Hematopoietic multipotent progenitor cell (in vitro differentiated cells): ENCODE data around the gene PAMR1. TPM values are rescaled to one million over a fixed set of nuclear protein-coding genes. Genes with fewer than 3 reads are reported as not detected.

Source experiments
- DNase-seq, 3 donors: peaks; one replicate each; pipeline ENCODE4 v3.0.0-alpha.2; 2011 to 2015; ENCODE audit warnings: low read depth in 2 of 3, low spot score in 2 of 3
- total RNA-seq: library from RNA; depleted of rRNA; stranded (reverse); fragments of >200 nt; gene quantifications from one replicate; pipeline ENCODE4 v1.2.3, GENCODE V29; 2012

PAMR1 gene
- total RNA-seq, 1 donor = not detected

DNA sequence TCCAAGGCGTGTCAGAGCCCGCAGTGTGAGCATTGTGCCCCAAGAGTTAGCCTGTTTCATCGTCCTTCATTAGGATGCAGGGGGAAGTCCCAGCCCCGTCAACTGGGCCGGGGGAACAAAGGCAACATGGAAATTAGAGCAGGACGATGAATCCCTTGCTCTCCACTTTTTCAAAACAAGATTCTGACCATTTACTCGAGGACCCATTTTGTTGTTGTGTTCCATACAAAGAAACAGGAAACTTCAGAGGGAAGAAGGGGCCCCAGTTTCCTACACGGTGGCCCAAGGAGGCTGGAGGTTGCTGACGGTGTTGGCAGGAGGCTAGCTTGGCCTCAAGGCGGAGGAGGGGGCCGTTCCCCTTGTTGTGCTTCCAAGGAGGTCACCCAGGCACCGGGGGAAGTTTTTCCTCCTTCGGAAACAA is 62.1 kb downstream of the PAMR1 start:
- DNase-seq = no peak

GRCh38 chr11:35461917-35462538 is 63.4 kb downstream of the PAMR1 start:
- DNase-seq = no peak

DNA sequence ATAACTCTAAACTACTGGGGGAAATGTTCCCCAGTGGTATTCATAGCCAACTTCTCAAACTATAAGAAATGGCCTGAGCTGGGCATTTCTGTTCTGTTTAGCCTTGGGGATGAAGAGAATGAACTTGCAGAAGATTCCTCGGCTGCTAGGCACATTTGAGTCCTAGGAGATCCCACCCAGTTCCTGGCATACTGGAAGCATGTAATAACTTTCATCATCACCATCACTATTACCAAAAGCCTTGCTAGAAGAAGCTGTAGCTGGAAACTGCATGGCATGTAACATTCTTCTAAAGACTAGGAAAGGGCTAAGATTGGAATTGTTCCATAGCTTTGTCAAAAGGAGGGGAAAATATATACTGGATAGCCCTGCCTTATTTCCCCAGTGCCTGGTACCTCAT is 65.9 kb downstream of the PAMR1 start:
- DNase-seq = no peak

- no peak for DNase-seq
Observed at GRCh38 chr11:35458846-35459245, 66.6 kb downstream of the PAMR1 start.

DNA sequence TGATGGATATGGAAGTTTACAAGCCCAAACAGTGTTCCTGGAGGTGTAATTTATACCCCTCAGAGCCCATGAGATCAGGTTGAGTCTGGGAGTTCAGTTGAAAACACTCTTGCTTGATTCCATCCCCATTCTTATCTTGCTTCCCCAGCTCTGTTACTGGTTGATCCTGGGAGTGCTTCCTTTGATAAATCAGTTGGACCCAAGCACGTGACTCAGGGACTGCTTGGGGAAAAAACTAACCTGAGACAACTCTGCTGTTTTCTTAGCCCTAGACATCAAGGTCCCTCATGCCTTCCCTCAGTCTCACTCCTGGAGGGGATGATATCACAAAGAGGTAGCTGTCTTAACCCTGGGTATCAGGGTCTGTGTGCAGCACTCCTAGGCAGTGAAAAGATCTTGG is 71.1 kb downstream of the PAMR1 start:
- no peak for DNase-seq

DNA sequence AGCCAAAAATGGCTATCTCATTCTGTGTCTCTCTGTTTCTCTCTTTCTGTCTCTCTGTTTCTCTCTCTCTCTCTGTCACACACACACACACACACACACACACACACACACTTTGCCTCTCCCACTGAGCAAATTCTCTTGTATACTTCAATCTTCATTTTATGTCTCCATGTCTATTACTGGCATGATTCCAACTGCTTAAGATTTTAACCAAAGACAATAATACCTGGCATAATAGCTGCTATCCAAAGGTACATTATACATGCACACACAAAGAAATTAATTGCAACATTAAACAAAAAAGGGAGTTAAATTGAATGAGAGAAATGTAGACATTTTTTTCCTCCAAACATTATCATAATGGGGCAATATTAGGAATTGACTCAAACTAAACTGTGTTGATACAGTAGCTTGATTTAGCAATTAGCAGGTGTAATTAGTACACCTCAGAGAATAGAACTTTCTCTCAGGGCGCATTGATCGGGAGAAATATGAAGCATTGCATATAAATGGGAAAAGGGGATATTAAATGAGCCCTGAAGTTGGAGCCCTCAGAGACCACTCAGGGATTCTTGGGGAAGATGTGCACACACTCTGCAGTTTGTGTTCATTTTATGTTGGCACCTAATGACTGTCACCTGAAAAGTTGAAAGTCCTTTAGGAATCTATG is 88.7 kb downstream of the PAMR1 start:
- no peak for DNase-seq

DNA sequence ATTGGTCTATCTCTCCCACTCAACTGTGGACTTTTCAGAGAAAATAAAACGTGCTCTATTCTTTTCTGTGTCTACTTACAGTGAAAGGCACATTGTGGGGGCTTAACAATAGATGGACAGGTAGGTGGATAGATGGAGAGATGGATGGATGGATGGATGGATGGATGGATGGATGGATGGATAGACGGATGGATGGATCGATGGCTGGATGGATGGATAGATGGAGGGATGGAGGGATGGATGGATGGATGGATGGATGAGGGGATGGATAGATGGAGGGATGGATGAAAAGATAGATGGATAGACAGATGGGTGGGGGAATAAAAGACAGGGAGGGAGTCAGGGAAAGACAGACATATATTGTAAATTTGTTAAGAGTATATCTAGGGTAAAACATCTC is 91.8 kb downstream of the PAMR1 start:
- no peak for DNase-seq

- no peak for DNase-seq
Observed at GRCh38 chr11:35432464-35432863, 93.0 kb downstream of the PAMR1 start.

GRCh38 chr11:35427071-35427470 is 98.3 kb downstream of the PAMR1 start:
- DNase-seq = no peak

GRCh38 chr11:35426351-35426750 is 99.1 kb downstream of the PAMR1 start:
- no peak for DNase-seq

GRCh38 chr11:35425603-35426212 is 99.7 kb downstream of the PAMR1 start:
- DNase-seq = no peak

DNA sequence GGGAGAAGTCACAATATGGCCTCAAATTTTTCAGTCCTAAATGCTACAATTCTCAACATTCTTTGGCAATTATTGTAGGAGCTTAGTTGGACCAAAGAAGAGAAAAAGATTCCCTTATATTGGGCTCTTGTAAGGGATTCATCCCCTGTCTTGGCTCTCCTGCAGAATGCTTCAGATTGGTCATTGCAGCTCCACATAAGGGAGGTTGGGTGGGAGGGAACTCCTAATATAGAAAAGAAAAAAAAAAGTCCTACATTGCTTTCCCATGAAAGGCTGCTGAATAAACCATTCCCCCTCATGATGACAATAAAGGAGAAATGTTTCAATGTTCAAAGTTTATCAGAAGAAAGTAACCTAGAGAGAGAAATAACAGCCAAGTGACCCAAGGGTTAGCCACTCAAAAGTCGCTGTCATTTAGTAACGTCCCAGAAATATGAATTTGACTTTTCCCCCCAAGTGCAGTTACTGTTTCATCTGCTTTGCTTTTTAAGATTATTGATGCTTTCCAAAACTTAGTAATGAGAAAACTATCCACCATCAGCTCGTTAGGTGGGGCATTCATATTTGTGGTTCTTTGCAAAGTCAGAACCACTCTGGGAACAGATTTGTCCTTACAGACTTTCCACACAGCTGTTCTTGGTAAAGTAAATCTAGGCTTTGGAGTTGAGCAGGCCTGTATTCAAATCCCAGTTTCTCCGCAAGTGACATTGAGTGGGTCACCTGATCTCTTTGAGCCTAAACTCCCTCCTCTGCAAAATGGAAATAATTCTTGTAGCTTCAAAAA is 101.1 kb downstream of the PAMR1 start:
- DNase-seq = no peak

DNA sequence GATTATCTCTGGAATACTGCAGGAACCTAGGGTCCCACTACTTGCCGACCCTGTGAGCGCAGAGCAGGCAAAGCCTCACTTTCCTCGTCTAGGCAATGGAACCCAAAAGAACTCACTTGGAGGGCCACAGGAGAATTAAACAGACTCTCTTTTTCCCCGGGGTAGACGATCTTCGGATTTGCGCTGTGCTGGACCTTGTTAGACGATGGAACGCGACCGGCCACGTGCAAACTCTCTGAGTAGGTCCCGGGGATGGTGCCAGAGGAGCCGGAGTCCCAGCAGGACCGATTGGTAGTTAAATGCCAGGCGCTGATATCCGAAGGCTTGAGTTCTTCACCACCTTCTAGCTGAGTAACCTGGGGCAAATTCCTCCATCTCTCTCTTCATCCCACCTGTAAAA is 105.0 kb downstream of the PAMR1 start:
- DNase-seq = no peak

- peak in 1 of 3 donors; percentile 26 for DNase-seq
Observed at GRCh38 chr11:35419830-35420333, 105.5 kb downstream of the PAMR1 start.

DNA sequence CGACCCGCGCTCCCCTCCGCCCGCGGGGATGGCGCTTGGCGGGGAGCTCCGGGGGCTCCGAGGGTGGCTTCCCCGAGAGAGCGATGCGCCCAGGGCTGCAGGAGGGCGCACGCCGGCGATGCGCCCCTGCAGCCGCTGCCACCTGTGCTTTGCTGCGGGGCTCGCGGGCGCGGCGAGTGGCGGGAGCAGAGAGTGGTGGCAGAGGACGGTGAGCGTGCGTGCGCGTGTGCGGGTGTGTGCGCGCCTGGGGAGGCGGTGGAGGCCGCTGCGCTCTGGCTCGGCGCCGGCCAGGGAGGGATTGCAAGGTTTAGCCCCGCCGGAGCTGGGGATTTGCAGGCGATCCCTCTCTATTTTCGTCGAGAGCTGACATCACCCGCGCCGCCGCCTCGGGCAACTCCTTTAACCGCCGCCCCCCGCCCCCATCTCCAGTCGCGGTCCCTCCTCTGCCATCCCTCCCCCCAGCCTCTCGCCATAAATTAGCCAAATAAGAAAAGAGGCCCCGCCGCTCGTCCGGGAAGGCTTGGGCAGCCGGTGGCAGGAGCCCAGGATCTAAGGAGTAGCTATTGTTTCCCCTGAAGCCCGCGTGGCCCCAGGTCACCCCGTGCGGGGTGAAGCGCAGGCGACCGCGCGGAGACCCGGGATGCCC is 106.1 kb downstream of the PAMR1 start, which contains the start of gene SLC1A2:
Gene SLC1A2, minus strand, starts transcription at position 375 of the 646 bp plus-strand sequence. CDS start 592 bp downstream, outside the sequence.
- DNase-seq = peak in 1 of 3 donors; percentile 25

DNA sequence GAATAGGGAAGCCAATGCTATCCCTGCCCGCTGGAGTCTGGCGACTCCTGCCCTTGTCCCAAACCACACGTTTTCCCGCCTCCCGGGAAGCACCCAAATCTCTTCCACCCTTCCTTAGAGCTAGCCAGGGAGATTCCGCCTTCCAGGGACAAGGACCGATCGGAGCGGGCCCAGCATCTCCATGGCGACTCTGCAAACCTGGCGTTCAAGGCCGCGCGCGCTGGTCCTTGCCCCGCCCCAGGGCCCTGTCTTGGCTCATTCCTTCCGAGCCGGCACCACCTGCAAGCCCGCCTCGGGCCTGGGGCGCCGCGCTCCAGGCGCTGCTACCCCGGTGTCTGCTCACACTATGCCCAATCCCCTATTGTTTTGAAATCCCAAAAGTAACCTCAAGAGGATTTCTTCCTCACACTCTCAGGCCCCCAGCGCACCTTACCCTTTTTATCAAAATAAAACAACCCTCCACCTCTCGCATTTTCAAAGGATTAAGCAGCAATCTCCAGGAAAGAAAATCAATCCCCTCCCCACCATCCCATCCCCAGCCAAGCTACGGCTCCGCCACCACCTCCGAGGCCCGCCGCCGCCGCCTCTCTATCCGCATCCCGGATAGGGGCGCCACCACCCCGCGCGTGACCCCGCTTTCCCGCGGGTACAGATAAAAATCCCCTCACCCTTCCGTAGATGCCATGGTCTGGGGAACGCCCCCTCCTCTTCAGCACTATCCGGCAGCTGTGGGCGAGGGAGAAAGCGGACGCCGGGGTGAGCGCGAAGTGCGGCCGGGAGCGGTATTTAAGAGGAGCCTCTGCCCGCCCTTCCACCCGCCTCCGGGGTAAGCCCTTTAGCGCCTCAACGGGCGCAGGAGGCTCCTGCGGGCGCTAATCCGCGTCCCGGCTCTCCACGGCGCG is 106.9 kb downstream of the PAMR1 start:
- peak in 2 of 3 donors; percentile 33 to 44 for DNase-seq

DNA sequence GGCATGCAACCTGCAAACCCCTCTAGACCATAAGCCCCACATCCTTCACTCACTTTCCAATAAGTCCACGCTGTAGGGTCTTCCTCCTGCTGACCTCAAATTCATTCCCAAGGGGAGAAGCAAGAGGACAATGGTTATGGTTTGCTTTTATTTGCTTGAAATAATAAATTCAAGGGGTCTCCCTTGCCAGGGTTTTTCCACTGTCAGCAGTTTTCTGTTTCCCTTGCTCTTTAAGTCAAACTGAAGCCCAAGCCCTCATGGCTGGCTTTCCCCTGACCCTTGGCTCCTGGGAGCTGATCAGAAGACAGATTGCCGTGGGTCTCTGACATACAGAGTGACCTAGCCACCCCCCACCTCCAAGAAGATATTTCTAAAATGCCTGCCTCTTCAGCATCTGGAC is 109.9 kb downstream of the PAMR1 start:
- no peak for DNase-seq

DNA sequence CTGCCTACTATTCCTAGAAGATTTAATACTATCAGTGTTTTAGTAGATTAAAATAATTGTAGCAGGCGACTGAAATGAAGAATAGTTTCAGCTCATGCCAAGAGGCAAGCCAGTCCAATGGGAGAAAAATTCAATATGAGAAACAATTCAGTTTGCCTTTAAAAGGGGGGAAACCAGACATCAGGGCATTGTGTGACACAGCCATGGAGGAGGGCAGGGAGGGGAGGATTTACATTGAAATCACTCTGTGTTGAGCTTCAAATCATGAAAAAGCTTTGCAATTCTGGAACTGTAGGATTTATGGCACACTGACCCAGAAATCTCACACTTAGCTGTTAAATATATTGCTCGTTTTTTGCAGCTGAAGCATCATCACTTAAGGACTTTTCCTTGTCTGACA is 110.6 kb downstream of the PAMR1 start:
- DNase-seq = no peak

DNA sequence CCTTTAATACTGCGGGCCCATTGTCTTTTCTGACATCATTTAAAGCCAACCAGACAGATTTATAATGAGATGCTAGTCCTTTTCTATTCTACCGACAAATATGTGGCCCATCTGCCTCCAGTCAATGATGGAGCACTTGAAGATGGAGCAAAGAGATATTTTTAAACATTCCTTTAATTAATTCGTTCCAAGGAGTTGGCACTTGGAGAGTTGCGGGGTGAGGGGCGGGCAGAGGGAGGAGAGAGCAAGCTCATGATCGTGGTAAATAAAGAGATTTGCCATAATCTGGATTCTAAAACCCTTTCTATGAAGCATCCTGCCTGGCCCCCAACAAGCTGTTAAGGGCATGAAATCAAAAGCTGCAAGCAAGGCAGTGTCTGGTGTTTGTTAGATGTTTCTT is 111.1 kb downstream of the PAMR1 start:
- no peak for DNase-seq

- DNase-seq = no peak
Observed at GRCh38 chr11:35413598-35413997, 111.8 kb downstream of the PAMR1 start.
